Mesendoderm (in vitro differentiated cells): ENCODE data around the gene MAP2K1.

Source experiments
- DNase-seq: peaks from one replicate; pipeline ENCODE4 v3.0.0; 2013
- H2AK5ac ChIP-seq: 2 replicates; pipeline ENCODE4 v1.6.1; 2013; ENCODE audit warnings: low read length, inconsistent platforms
- H2BK120ac ChIP-seq: 2 replicates; pipeline ENCODE4 v1.6.1; 2013; ENCODE audit warnings: low read depth, mild to moderate bottlenecking, low read length, moderate library complexity, mixed read lengths
- H2BK15ac ChIP-seq: replicated peaks from 2 replicates; pipeline ENCODE4 v1.6.1; 2013; ENCODE audit warnings: low read depth, mild to moderate bottlenecking, moderate library complexity
- H2BK5ac ChIP-seq: 2 replicates; pipeline ENCODE4 v1.6.1; 2013; ENCODE audit warnings: low read length, inconsistent platforms
- H3K18ac ChIP-seq: 2 replicates; pipeline ENCODE4 v1.6.1; 2013; ENCODE audit warnings: mild to moderate bottlenecking, low read length, mixed read lengths
- H3K23ac ChIP-seq: one replicate; pipeline ENCODE4 v1.6.1; 2013; ENCODE audit warnings: low read length
- H3K27ac ChIP-seq: 2 replicates; pipeline ENCODE4 v1.5.1; 2013; ENCODE audit warnings: low read depth, mild to moderate bottlenecking, inconsistent platforms, low read length, moderate library complexity
- H3K27me3 ChIP-seq: 2 replicates; pipeline ENCODE4 v1.6.1; 2013; ENCODE audit warnings: low read length, control low read depth, mild to moderate bottlenecking, inconsistent platforms; ENCODE audit not compliant: insufficient read depth, poor library complexity
- H3K36me3 ChIP-seq: 2 replicates; pipeline ENCODE4 v1.6.1; 2013; ENCODE audit warnings: low read length, inconsistent platforms; ENCODE audit not compliant: control insufficient read depth, insufficient read depth
- H3K4ac ChIP-seq: one replicate; pipeline ENCODE4 v1.6.1; 2013; ENCODE audit warnings: low read depth, mild to moderate bottlenecking, low read length, moderate library complexity
- H3K4me1 ChIP-seq: 2 replicates; pipeline ENCODE4 v1.6.1; 2013; ENCODE audit warnings: low read depth, low read length, inconsistent platforms; ENCODE audit not compliant: control insufficient read depth
- H3K4me2 ChIP-seq: 2 replicates; pipeline ENCODE4 v1.6.1; 2013; ENCODE audit warnings: low read length
- H3K4me3 ChIP-seq: 2 replicates; pipeline ENCODE4 v1.5.1; 2013; ENCODE audit warnings: mild to moderate bottlenecking, low read length
- H3K56ac ChIP-seq: one replicate; pipeline ENCODE4 v1.6.1; 2013; ENCODE audit warnings: low read length
- H3K79me1 ChIP-seq: 2 replicates; pipeline ENCODE4 v1.6.1; 2013; ENCODE audit warnings: low read length, inconsistent platforms
- H3K79me2 ChIP-seq: 2 replicates; pipeline ENCODE4 v1.6.1; 2013; ENCODE audit warnings: mild to moderate bottlenecking, low read length; ENCODE audit not compliant: control insufficient read depth, insufficient read depth
- H3K9ac ChIP-seq: 2 replicates; pipeline ENCODE4 v1.6.1; 2013; ENCODE audit warnings: low read length, inconsistent platforms
- H4K5ac ChIP-seq: one replicate; pipeline ENCODE4 v1.6.1; 2013; ENCODE audit warnings: low read length
- H4K8ac ChIP-seq: one replicate; pipeline ENCODE4 v1.6.1; 2013; ENCODE audit warnings: low read depth, mild to moderate bottlenecking, control low read depth, low read length, moderate library complexity
- WGBS: extraction: QIAGEN DNeasy Blood & Tissue Kit; methylation state at CpG from one replicate; pipeline ENCODE4 v1.1.7; 2013; ENCODE audit warnings: low lambda C conversion rate, missing lambda C conversion rate; ENCODE audit not compliant: insufficient coverage; ENCODE audit errors: extremely low coverage; 5-methylcytosine and 5-hydroxymethylcytosine counted together

The MAP2K1 gene

GRCh38 chr15:66483131-66483566 lies 96.4 kb downstream of the MAP2K1 start:
- Histone ChIP-seq H4K8ac (no peak overlapping the region), H2BK5ac (no peak overlapping the region), H3K9ac (no peak overlapping the region), H3K18ac (no peak overlapping the region), H3K36me3 (peaks cover 7% of the 10 kb centered on the region), H3K79me2 (no peaks in the 10 kb centered on the region), H3K4me1 (peaks cover 3% of the 10 kb centered on the region), H3K4me3 (no peak overlapping the region), H4K5ac (no peak overlapping the region), H2AK5ac (no peak overlapping the region), H2BK15ac (no peak overlapping the region), H3K27ac (no peak overlapping the region), H3K56ac (no peak overlapping the region), H3K23ac (no peak overlapping the region), H2BK120ac (no peak overlapping the region), H3K4me2 (no peak overlapping the region), H3K79me1 (peaks cover 13% of the 10 kb centered on the region), H3K4ac (no peak overlapping the region), H3K27me3 (no peaks in the 10 kb centered on the region)
- WGBS = no CpG with 5 or more reads among the region's 3 CpGs
- DNase-seq = no peak

- DNase-seq = no peak
- H4K8ac ChIP-seq = no peak overlapping the region
- no peak overlapping the region for H3K4me2 ChIP-seq
- no peaks in the 10 kb centered on the region for H3K79me2 ChIP-seq
- peak overlapping the region; percentile 0 for H3K56ac ChIP-seq
- no peak overlapping the region for H2BK15ac ChIP-seq
- no peak overlapping the region for H3K9ac ChIP-seq
- peak overlapping the region; percentile 45 for H3K23ac ChIP-seq
- H2BK5ac ChIP-seq = no peak overlapping the region
- peaks cover 7% of the 10 kb centered on the region for H3K79me1 ChIP-seq
- H3K36me3 ChIP-seq = peaks cover 10% of the 10 kb centered on the region
- no peak overlapping the region for H3K27ac ChIP-seq
- H3K4me1 ChIP-seq = peaks cover 3% of the 10 kb centered on the region
- H3K4ac ChIP-seq = no peak overlapping the region
- no peaks in the 10 kb centered on the region for H3K27me3 ChIP-seq
- no peak overlapping the region for H3K4me3 ChIP-seq
- no CpG with 5 or more reads among the region's 5 CpGs for WGBS
- H2BK120ac ChIP-seq = no peak overlapping the region
- H2AK5ac ChIP-seq = no peak overlapping the region
- no peak overlapping the region for H4K5ac ChIP-seq
- no peak overlapping the region for H3K18ac ChIP-seq
These were observed 97.9 kb downstream of the MAP2K1 start for GRCh38 chr15:66484539-66485112.

- H3K4ac ChIP-seq = no peak overlapping the region
- DNase-seq = no peak
- no peaks in the 10 kb centered on the region for H3K27me3 ChIP-seq
- no peak overlapping the region for H3K18ac ChIP-seq
- no peak overlapping the region for H3K56ac ChIP-seq
- no peak overlapping the region for H2BK15ac ChIP-seq
- no peak overlapping the region for H3K4me3 ChIP-seq
- H3K9ac ChIP-seq = no peak overlapping the region
- H2AK5ac ChIP-seq = no peak overlapping the region
- H3K4me2 ChIP-seq = no peak overlapping the region
- no peak overlapping the region for H3K23ac ChIP-seq
- H3K27ac ChIP-seq = no peak overlapping the region
- no CpG with 5 or more reads among the region's 3 CpGs for WGBS
- H3K4me1 ChIP-seq = no peaks in the 10 kb centered on the region
- H4K8ac ChIP-seq = no peak overlapping the region
- H3K79me1 ChIP-seq = peaks cover 7% of the 10 kb centered on the region
- no peak overlapping the region for H2BK120ac ChIP-seq
- no peaks in the 10 kb centered on the region for H3K79me2 ChIP-seq
- H4K5ac ChIP-seq = no peak overlapping the region
- H2BK5ac ChIP-seq = no peak overlapping the region
- H3K36me3 ChIP-seq = peaks cover 9% of the 10 kb centered on the region
These were observed 100.2 kb downstream of the MAP2K1 start for GRCh38 chr15:66486887-66487286.

- no peak for DNase-seq
These were observed 101.8 kb downstream of the MAP2K1 start for GRCh38 chr15:66488525-66488924.

DNA sequence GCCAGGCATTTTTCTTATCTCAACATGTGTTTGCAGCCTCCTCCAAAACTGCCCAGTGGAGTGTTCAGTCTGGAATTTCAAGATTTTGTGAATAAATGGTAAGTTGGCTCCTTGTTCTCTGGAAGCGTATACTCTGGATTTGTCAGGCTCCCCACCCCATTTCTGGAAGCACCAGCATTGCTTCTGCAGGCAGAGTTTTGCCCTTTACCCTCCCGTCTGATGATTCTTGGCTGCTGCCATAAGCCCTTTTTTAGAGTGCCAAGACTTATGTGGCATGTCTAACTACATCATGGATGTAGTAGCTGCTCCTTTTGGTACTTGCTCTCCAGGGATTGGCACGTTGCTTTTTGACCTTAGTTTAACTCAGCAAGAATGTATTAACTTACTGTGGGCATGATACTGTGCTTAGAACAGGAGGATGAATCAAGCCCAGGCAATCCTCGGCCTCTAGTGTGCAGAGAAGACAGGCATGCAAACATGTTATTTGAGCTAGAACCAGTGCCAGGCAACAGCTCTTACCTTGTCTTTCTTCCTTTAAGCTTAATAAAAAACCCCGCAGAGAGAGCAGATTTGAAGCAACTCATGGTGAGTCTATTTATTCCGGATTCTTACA lies 102.6 kb downstream of the MAP2K1 start:
- WGBS = no CpG with 5 or more reads among the region's 6 CpGs
- no peak overlapping the region for H3K56ac ChIP-seq
- H3K4ac ChIP-seq = no peak overlapping the region
- H3K27me3 ChIP-seq = no peaks in the 10 kb centered on the region
- H3K79me2 ChIP-seq = no peaks in the 10 kb centered on the region
- H3K36me3 ChIP-seq = peaks cover 7% of the 10 kb centered on the region
- H3K27ac ChIP-seq = no peak overlapping the region
- no peaks in the 10 kb centered on the region for H3K4me1 ChIP-seq
- H4K5ac ChIP-seq = no peak overlapping the region
- H2BK15ac ChIP-seq = no peak overlapping the region
- peaks cover 2% of the 10 kb centered on the region for H3K79me1 ChIP-seq
- H2AK5ac ChIP-seq = no peak overlapping the region
- no peak overlapping the region for H3K23ac ChIP-seq
- no peak overlapping the region for H2BK120ac ChIP-seq
- no peak overlapping the region for H2BK5ac ChIP-seq
- no peak overlapping the region for H3K4me3 ChIP-seq
- H3K18ac ChIP-seq = no peak overlapping the region
- H3K9ac ChIP-seq = no peak overlapping the region
- no peak for DNase-seq
- no peak overlapping the region for H4K8ac ChIP-seq
- no peak overlapping the region for H3K4me2 ChIP-seq

More at GRCh38 chr15:66488525-66488924, 101.8 kb downstream of the MAP2K1 start:
- Histone ChIP-seq H2BK5ac (no peak overlapping the region), H4K5ac (no peak overlapping the region), H4K8ac (no peak overlapping the region), H3K4me1 (no peaks in the 10 kb centered on the region), H3K18ac (no peak overlapping the region), H3K79me1 (peaks cover 2% of the 10 kb centered on the region), H3K4me2 (no peak overlapping the region), H2AK5ac (no peak overlapping the region), H2BK15ac (no peak overlapping the region), H3K36me3 (peaks cover 7% of the 10 kb centered on the region), H3K23ac (no peak overlapping the region), H3K4ac (no peak overlapping the region), H2BK120ac (no peak overlapping the region), H3K56ac (no peak overlapping the region), H3K27ac (no peak overlapping the region), H3K27me3 (no peaks in the 10 kb centered on the region), H3K79me2 (no peaks in the 10 kb centered on the region), H3K9ac (no peak overlapping the region), H3K4me3 (no peak overlapping the region)
- WGBS = no CpG with 5 or more reads among the region's 5 CpGs

DNA sequence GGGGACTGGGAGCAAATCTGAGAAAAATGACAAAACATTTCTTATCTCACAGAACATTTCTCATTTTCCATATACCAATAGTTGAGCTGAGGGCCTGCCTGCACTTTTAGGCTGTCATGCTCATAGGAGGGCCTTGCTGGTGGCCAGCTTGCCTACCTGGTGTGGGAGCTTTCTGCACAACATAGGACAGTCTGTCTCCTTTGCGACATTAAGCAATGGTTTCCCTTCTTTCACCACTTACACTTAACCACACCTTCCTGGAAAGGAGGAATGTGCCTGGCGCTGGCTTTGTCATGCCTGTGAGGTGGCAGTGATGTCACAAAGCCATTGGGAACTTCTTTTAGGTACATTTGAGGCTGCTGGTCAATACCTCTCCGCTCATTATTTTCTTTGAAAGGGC lies 105.1 kb downstream of the MAP2K1 start:
- Histone ChIP-seq H3K23ac (no peak overlapping the region), H2BK5ac (no peak overlapping the region), H3K56ac (no peak overlapping the region), H4K5ac (no peak overlapping the region), H2AK5ac (no peak overlapping the region), H3K9ac (no peak overlapping the region), H3K4ac (no peak overlapping the region), H3K4me2 (no peak overlapping the region), H3K36me3 (peaks cover 7% of the 10 kb centered on the region), H3K18ac (no peak overlapping the region), H3K79me2 (no peaks in the 10 kb centered on the region), H3K27me3 (no peaks in the 10 kb centered on the region), H2BK120ac (no peak overlapping the region), H2BK15ac (no peak overlapping the region), H3K4me3 (no peak overlapping the region), H4K8ac (no peak overlapping the region), H3K27ac (no peak overlapping the region), H3K79me1 (peaks cover 1% of the 10 kb centered on the region), H3K4me1 (no peaks in the 10 kb centered on the region)
- no peak for DNase-seq
- WGBS = no CpG with 5 or more reads among the region's 3 CpGs
